Endothelial cell of umbilical vein (primary cell): ENCODE data around the gene RASSF5.

Experiments used
- CTCF ChIP-seq, 2 donors: IDR thresholded peaks; 1 replicate in 1 of 2; 2 replicates in 1 of 2; pipeline ENCODE4 v1.5.1; 2011; ENCODE audit warnings: low read length in 2 of 2, mild to moderate bottlenecking in 2 of 2, moderate library complexity in 2 of 2, control low read depth in 1 of 2, inconsistent platforms in 1 of 2, low read depth in 1 of 2; ENCODE audit not compliant: insufficient read depth in 1 of 2; ENCODE audit errors: extremely low read depth in 1 of 2
- EZH2 ChIP-seq: IDR thresholded peaks from 2 replicates; pipeline ENCODE4 v1.6.1; 2012; ENCODE audit warnings: borderline replicate concordance, low read depth, mild to moderate bottlenecking, moderate library complexity, low read length, inconsistent platforms; ENCODE audit not compliant: severe bottlenecking
- GATA2 ChIP-seq: IDR thresholded peaks from 2 replicates; pipeline ENCODE4 v1.7.0; 2011; ENCODE audit warnings: low read depth, mild to moderate bottlenecking, moderate library complexity, mixed read lengths, low read length; ENCODE audit not compliant: insufficient read length, insufficient read depth
- JUN ChIP-seq: IDR thresholded peaks from 2 replicates; pipeline ENCODE4 v1.6.1; 2011; ENCODE audit warnings: borderline replicate concordance, low read depth; ENCODE audit not compliant: insufficient read length, insufficient read depth
- POLR2A ChIP-seq: IDR thresholded peaks from 2 replicates; pipeline ENCODE4 v1.6.1; 2012; ENCODE audit warnings: low read depth, mild to moderate bottlenecking, control low read depth, low read length
- POLR2AphosphoS5 ChIP-seq: IDR thresholded peaks from 2 replicates; pipeline ENCODE4 v1.6.1; 2012; ENCODE audit warnings: low read depth, mild to moderate bottlenecking, control low read depth, low read length, moderate library complexity; ENCODE audit not compliant: insufficient read depth
- TF ChIP-seq, protein P1 (sequence below): IDR thresholded peaks from 2 replicates; pipeline ENCODE4 v1.6.1; 2011; ENCODE audit not compliant: insufficient read depth, insufficient read length

DNA sequence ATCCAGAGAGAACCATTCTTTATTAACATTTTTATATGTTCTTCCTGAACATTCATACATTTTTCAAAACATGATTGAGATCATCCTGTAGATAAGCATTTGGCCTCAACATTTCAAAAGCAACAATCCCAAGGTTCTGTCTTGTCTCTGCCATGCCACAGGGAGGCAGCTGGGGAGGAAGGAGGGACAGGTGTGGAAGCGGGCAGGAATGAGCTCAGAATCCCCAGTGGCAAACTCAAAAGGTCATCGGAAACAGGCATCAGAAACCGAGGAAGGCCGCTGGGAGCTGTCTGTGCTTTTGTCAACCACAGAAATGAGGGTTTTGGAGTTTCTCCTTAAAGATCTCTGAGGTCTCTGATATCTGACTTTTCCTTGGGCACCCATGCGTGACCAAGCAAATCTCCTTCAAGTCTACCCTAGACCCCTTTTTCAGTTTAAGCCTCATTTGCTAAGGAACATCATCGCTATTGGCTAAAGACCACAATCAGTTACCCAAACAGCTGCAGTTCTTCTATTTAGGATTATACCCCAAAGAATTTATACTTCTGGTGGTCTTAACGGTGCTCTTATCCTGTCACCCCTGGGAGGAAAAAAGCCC, 34.0 kb downstream of the RASSF5 start:
- TF ChIP-seq CTCF (IDR thresholded peaks at IDR 0.05; ENCODE audit: extremely low read depth in 1 of 2, insufficient read depth in 1 of 2, low read depth in 1 of 2, low read length in 2 of 2) (no peak), GATA2 (no peak), POLR2AphosphoS5 (no peak), POLR2A (no peak), EZH2 (no peak), JUN (no peak)
- TF ChIP-seq, protein P1, sequence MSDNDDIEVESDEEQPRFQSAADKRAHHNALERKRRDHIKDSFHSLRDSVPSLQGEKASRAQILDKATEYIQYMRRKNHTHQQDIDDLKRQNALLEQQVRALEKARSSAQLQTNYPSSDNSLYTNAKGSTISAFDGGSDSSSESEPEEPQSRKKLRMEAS: no peak
